ENCODE measurements around the gene ARSB. TPM values are rescaled to one million over a fixed set of nuclear protein-coding genes. Genes with fewer than 3 reads are reported as not detected.
A peak's percentile ranks its signal among the peaks of the same experiment; 100 is the strongest.

ARSB gene
- polyA plus RNA-seq, 1 of the 3 experiments (the other 2 are of a cell fraction) = 12.5 TPM

DNA sequence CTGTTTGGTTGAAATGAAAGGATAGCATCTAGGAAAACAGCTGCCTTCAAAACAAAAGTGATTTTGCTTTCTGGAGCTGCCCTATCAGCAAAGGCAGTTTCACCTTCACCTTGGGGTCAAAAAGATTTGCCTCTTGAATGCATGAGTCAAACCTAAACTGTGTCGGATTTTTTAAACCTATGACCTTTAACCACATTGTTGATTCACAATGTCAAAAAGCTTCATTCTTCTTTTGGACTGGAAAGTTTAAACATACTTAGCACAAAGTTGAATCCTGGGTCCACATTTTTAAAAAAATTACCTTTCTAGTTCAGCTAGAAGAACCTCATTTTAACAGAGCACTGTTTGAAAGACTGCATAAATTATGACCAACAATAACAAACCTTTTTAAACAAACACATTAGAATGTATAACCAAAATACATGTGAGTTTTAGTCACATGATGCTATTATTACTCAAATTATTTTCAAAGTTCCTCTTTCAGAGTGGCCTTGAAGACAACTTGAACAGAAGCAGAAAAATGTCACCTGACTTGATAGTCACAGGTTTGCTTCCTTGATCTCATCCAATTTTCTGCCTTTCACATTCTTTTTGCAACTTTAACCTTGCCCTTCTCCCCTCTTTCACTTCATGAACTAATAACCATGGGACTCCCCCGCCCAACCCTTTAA lies 226.8 kb downstream of the ARSB start (continued):
- TF ChIP-seq RAD21 (IDR thresholded peaks at IDR 0.05; ENCODE audit: low read length) (no peak), SMC3 (IDR thresholded peaks at IDR 0.05; ENCODE audit: low read depth, low read length) (no peak)
- TF ChIP-seq, protein P1, sequence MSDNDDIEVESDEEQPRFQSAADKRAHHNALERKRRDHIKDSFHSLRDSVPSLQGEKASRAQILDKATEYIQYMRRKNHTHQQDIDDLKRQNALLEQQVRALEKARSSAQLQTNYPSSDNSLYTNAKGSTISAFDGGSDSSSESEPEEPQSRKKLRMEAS (IDR thresholded peaks at IDR 0.05; ENCODE audit: low read depth) = no peak

DNA sequence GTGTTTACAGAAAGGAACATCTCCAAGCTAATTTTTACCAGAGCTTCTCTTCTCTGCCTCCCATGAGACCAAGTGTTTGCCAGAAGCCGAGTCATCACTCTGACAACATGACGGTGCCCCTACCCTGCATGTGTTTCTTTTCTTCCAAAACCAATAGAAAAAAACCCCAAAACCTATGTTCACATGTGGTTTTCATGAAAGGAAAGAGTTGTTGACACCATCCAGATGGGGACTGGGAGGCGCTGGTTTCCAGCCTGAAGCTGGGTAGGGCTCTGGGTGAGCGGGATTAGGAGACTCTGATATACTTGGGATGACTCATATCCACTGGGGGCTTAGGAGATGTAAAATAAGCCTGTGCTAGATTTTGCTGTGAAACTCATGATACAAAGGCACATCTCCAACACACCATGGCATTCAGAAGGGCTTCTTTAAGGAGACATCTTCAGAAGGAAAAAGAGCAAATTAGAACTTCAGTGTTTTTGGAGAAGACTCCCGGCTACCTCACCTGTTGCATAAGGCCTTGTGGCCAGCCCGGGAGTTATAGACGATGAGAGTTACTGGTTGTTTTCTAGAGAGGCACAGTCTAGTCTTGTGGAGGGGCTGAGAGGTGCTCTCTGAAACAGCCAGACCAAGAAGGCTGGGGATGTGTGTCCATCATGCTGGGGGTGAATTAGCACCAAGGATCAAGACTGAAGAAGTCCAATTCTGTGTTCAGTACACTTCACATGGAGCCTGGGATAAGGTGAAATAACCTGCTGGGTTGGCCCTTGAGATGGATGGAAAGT lies 227.6 kb downstream of the ARSB start:
- TF ChIP-seq TCF12 (IDR thresholded peaks at IDR 0.05) (peak; percentile 30; the same call in 1 of the 2 replicates), EZH2phosphoT487 (IDR thresholded peaks at IDR 0.05; ENCODE audit: borderline replicate concordance, low read depth) (no peak)
- Histone ChIP-seq H3K27ac (ENCODE audit: low read depth in 2 of 2, low read length in 1 of 2) (peak overlapping the region in 1 of 2 experiments; percentile 4; a peak in 1 of 4 replicates), H3K27me3 (ENCODE audit: insufficient read depth) (no peaks in the 10 kb centered on the region), H4K20me1 (ENCODE audit: insufficient read depth) (no peaks in the 10 kb centered on the region), H3K9me2 (no peaks in the 10 kb centered on the region), H3K9me3 (no peaks in the 10 kb centered on the region), H3K36me3 (replicated peaks in 1 of 2; ENCODE audit: control insufficient read depth in 1 of 2, insufficient read depth in 2 of 2, low read length in 1 of 2) (no peaks in the 10 kb centered on the region), H3K4me3 (ENCODE audit: low read depth in 2 of 2, low read length in 1 of 2) (no peak overlapping the region), H3F3A (replicated peaks; ENCODE audit: insufficient read depth) (peaks cover 6% of the 10 kb centered on the region), H3K4me1 (ENCODE audit: control insufficient read depth in 1 of 2, insufficient read depth in 2 of 2, low read depth in 1 of 2, low read length in 1 of 2) (no peaks in the 10 kb centered on the region; a peak in 1 of 4 replicates), H3K4me2 (no peak overlapping the region), H2AFZ (ENCODE audit: low read depth) (no peak overlapping the region), H3K79me2 (ENCODE audit: insufficient read depth) (no peaks in the 10 kb centered on the region), H3K9ac (no peak overlapping the region)
- WGBS (ENCODE audit: low lambda C conversion rate) = 82% methylated on average over 7 of the region's 7 CpGs
- DNase-seq = no peak
- ChIA-PET POLR2A (no interaction called here), CTCF (no interaction called here)

DNA sequence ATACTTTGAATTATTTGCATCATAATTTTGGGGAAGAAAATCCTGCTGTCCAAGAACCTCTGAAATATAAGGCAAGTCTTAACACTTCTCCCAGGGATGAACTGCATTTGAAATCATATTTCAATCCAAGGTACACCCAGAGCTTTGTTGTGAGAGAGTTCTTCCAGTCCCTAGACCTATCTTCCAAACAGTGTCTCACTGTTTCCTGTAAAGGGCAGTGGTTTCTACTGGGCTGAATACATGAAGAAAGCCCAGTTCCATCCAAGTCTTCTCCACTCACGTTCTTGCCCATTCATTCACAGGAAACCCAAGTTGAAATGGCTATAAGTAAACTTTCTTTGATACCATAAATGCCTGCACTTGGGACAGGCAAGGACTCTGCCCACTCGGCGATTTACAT lies 228.3 kb downstream of the ARSB start:
- ChIA-PET POLR2A (no interaction called here), CTCF (no interaction called here)
- no peaks in the 10 kb centered on the region for H3K9me2 ChIP-seq
- no peak overlapping the region for H3K4me3 ChIP-seq (ENCODE audit: low read depth in 2 of 2, low read length in 1 of 2)
- WGBS (ENCODE audit: low lambda C conversion rate) = 84% methylated on average over 3 of the region's 3 CpGs
- H3K27ac ChIP-seq (ENCODE audit: low read depth in 2 of 2, low read length in 1 of 2) = peak overlapping the region in 1 of 2 experiments; percentile 4; a peak in 1 of 4 replicates
- H4K20me1 ChIP-seq (ENCODE audit: insufficient read depth) = no peaks in the 10 kb centered on the region
- no peak overlapping the region for H3K4me2 ChIP-seq
- H3K36me3 ChIP-seq (replicated peaks in 1 of 2; ENCODE audit: control insufficient read depth in 1 of 2, insufficient read depth in 2 of 2, low read length in 1 of 2) = no peaks in the 10 kb centered on the region
- TF ChIP-seq FOXJ3 (CRISPR knock-in tag; IDR thresholded peaks at IDR 0.05) (no peak), CHD2 (IDR thresholded peaks at IDR 0.05; ENCODE audit: low read length, partially characterized antibody) (no peak), EZH2phosphoT487 (IDR thresholded peaks at IDR 0.05; ENCODE audit: borderline replicate concordance, low read depth) (no peak), SMC3 (IDR thresholded peaks at IDR 0.05; ENCODE audit: low read depth, low read length) (no peak), GABPA (IDR thresholded peaks at IDR 0.05; ENCODE audit: low read depth) (no peak), RAD21 (IDR thresholded peaks at IDR 0.05; ENCODE audit: low read length) (no peak), MEF2A (IDR thresholded peaks at IDR 0.05; ENCODE audit: borderline replicate concordance, low read depth) (no peak), RCOR1 (IDR thresholded peaks at IDR 0.05; ENCODE audit: low read length) (no peak)
- TF ChIP-seq, protein P2, sequence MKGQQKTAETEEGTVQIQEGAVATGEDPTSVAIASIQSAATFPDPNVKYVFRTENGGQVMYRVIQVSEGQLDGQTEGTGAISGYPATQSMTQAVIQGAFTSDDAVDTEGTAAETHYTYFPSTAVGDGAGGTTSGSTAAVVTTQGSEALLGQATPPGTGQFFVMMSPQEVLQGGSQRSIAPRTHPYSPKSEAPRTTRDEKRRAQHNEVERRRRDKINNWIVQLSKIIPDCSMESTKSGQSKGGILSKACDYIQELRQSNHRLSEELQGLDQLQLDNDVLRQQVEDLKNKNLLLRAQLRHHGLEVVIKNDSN (IDR thresholded peaks at IDR 0.05; ENCODE audit: borderline replicate concordance, low read depth) = no peak
- TF ChIP-seq, protein P3, sequence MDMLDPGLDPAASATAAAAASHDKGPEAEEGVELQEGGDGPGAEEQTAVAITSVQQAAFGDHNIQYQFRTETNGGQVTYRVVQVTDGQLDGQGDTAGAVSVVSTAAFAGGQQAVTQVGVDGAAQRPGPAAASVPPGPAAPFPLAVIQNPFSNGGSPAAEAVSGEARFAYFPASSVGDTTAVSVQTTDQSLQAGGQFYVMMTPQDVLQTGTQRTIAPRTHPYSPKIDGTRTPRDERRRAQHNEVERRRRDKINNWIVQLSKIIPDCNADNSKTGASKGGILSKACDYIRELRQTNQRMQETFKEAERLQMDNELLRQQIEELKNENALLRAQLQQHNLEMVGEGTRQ (IDR thresholded peaks at IDR 0.05; ENCODE audit: borderline replicate concordance, low read depth, low read length) = no peak
- TF ChIP-seq, protein P4, sequence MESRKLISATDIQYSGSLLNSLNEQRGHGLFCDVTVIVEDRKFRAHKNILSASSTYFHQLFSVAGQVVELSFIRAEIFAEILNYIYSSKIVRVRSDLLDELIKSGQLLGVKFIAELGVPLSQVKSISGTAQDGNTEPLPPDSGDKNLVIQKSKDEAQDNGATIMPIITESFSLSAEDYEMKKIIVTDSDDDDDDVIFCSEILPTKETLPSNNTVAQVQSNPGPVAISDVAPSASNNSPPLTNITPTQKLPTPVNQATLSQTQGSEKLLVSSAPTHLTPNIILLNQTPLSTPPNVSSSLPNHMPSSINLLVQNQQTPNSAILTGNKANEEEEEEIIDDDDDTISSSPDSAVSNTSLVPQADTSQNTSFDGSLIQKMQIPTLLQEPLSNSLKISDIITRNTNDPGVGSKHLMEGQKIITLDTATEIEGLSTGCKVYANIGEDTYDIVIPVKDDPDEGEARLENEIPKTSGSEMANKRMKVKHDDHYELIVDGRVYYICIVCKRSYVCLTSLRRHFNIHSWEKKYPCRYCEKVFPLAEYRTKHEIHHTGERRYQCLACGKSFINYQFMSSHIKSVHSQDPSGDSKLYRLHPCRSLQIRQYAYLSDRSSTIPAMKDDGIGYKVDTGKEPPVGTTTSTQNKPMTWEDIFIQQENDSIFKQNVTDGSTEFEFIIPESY (IDR thresholded peaks at IDR 0.05; ENCODE audit: borderline replicate concordance, low read depth) = no peak
- no peak for DNase-seq
- H3K9ac ChIP-seq = no peak overlapping the region
- no peaks in the 10 kb centered on the region for H3K27me3 ChIP-seq (ENCODE audit: insufficient read depth)
- peaks cover 6% of the 10 kb centered on the region for H3F3A ChIP-seq (replicated peaks; ENCODE audit: insufficient read depth)
- H3K4me1 ChIP-seq (ENCODE audit: control insufficient read depth in 1 of 2, insufficient read depth in 2 of 2, low read depth in 1 of 2, low read length in 1 of 2) = no peaks in the 10 kb centered on the region; a peak in 1 of 4 replicates
- no peaks in the 10 kb centered on the region for H3K79me2 ChIP-seq (ENCODE audit: insufficient read depth)
- no peaks in the 10 kb centered on the region for H3K9me3 ChIP-seq
- H2AFZ ChIP-seq (ENCODE audit: low read depth) = no peak overlapping the region

Data from SK-N-SH (cell line).